DND-41 (cell line): Measurements from ENCODE around the gene PACSIN1.

ENCODE experiments used
- ATAC-seq: fragments of 200-7000 bp; cut with Tn5 transposase; 3 replicates; pipeline ENCODE4 v1.9.1; 2021; ENCODE audit warnings: low read depth; ENCODE audit not compliant: insufficient read depth
- DNase-seq: peaks from one replicate; pipeline ENCODE4 v3.0.0-alpha.2; 2020
- H2AFZ ChIP-seq: 2 replicates; pipeline ENCODE4 v1.6.0; 2012; ENCODE audit warnings: low read depth, low read length
- H3K27ac ChIP-seq: 2 replicates; pipeline ENCODE4 v1.5.1; 2012; ENCODE audit warnings: low read length, inconsistent platforms
- H3K27me3 ChIP-seq: fragments of 200-600 bp; sonication (generic); 2 replicates; pipeline ENCODE4 v1.6.0; 2012; ENCODE audit warnings: low read length, mild to moderate bottlenecking, inconsistent platforms; ENCODE audit not compliant: insufficient read depth, poor library complexity
- H3K36me3 ChIP-seq: 2 replicates; pipeline ENCODE4 v1.5.1; 2012; ENCODE audit warnings: low read length, inconsistent platforms; ENCODE audit not compliant: insufficient read depth
- H3K4me1 ChIP-seq: 2 replicates; pipeline ENCODE4 v1.5.1; 2012; ENCODE audit warnings: mild to moderate bottlenecking, low read length; ENCODE audit not compliant: insufficient read depth
- H3K4me2 ChIP-seq: 2 replicates; pipeline ENCODE4 v1.6.0; 2012; ENCODE audit warnings: mild to moderate bottlenecking, moderate library complexity, low read length, inconsistent platforms; ENCODE audit not compliant: insufficient read depth
- H3K4me3 ChIP-seq, 2 experiments: fragments of 200-600 bp in 1 of 2; shearing (Covaris generic) in 1 of 2; 2 replicates each; pipeline ENCODE4 v1.5.1; 2012 to 2016; ENCODE audit warnings: inconsistent platforms in 2 of 2, low read length in 2 of 2, mild to moderate bottlenecking in 2 of 2, low read depth in 1 of 2, moderate library complexity in 1 of 2
- H3K79me2 ChIP-seq: 2 replicates; pipeline ENCODE4 v1.6.0; 2012; ENCODE audit warnings: low read length, inconsistent platforms; ENCODE audit not compliant: insufficient read depth
- H3K9ac ChIP-seq: 2 replicates; pipeline ENCODE4 v1.6.0; 2012; ENCODE audit warnings: low read depth, mild to moderate bottlenecking, inconsistent platforms, low read length, moderate library complexity
- H3K9me3 ChIP-seq: 2 replicates; pipeline ENCODE4 v1.5.1; 2012; ENCODE audit warnings: low read length, moderate library complexity, mild to moderate bottlenecking, inconsistent platforms; ENCODE audit not compliant: insufficient read depth, severe bottlenecking
- H4K20me1 ChIP-seq: 2 replicates; pipeline ENCODE4 v1.6.0; 2012; ENCODE audit warnings: low read length; ENCODE audit not compliant: insufficient read depth
- EZH2 ChIP-seq: IDR thresholded peaks from 3 replicates; pipeline ENCODE4 v1.6.1; 2012; ENCODE audit warnings: borderline replicate concordance, low read depth, mild to moderate bottlenecking, moderate library complexity, low read length, inconsistent platforms; ENCODE audit not compliant: severe bottlenecking
- TF ChIP-seq, protein P1 (sequence below): IDR thresholded peaks from 2 replicates; pipeline ENCODE4 v1.5.1; 2012; ENCODE audit warnings: borderline replicate concordance, low read length, moderate library complexity, mild to moderate bottlenecking; ENCODE audit not compliant: poor library complexity, severe bottlenecking; ENCODE audit errors: extremely low read depth

PACSIN1 gene

DNA sequence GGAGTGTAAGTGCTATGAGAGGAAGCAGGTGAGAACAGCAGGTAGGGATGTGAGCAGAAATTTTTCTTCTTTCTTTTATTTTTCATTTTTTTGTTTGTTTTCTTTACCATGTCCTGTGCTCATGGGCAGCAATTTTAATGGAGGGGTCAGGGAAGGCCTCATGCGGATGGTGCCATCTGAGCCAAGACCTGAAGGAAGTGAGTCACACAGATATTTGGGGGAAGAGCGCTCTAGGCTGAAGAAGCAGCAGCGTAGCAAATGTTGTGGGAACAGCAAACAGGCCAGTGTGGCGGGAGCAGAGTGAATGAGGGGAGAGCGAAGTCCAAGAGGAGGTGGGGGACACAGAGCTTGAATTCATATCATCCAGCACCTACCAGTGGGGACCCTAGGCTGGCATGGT is 77.5 kb downstream of the PACSIN1 start:
- no peak for DNase-seq

DNA sequence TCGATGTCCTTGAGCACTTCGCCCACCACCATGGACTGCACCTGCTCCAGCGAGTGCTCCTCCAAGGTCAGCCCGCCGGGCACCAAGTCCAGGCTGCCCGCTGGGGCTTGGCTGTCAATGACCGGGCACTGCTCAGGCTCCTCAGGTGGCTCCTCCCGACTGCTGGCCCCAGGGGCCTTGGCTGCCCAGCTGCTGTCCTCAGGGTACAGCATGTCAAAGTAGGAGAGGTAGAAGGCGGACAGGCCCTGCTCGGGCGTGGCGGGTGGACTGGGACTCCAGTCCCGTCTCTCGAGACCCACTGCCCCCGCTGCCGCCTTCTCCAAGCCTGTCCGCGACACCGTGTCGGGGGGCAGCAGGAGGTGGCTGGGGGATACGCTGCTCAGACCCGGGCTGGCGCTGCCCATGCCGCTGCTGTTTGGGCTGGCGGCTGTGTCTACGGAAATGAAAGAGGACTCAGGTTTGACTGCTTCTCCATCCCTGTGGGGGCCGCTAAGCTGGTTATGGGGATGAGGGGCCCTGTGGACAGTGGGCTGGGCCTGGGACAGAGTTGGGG is 78.3 kb downstream of the PACSIN1 start:
- Histone ChIP-seq H3K4me2 (no peak overlapping the region), H3K9ac (no peak overlapping the region), H3K27ac (no peak overlapping the region)

More for the DNA sequence above, 77.5 kb downstream of the PACSIN1 start:
- Histone ChIP-seq H3K36me3 (no peaks in the 10 kb centered on the region), H3K4me3 (no peak overlapping the region), H3K4me1 (no peaks in the 10 kb centered on the region), H3K9ac (no peak overlapping the region), H4K20me1 (no peaks in the 10 kb centered on the region; the same call in 1 of the 2 replicates), H2AFZ (no peak overlapping the region), H3K9me3 (no peaks in the 10 kb centered on the region), H3K27me3 (no peaks in the 10 kb centered on the region), H3K27ac (no peak overlapping the region), H3K4me2 (no peak overlapping the region), H3K79me2 (no peaks in the 10 kb centered on the region)
- TF ChIP-seq EZH2 = no peak
- TF ChIP-seq, protein P1, sequence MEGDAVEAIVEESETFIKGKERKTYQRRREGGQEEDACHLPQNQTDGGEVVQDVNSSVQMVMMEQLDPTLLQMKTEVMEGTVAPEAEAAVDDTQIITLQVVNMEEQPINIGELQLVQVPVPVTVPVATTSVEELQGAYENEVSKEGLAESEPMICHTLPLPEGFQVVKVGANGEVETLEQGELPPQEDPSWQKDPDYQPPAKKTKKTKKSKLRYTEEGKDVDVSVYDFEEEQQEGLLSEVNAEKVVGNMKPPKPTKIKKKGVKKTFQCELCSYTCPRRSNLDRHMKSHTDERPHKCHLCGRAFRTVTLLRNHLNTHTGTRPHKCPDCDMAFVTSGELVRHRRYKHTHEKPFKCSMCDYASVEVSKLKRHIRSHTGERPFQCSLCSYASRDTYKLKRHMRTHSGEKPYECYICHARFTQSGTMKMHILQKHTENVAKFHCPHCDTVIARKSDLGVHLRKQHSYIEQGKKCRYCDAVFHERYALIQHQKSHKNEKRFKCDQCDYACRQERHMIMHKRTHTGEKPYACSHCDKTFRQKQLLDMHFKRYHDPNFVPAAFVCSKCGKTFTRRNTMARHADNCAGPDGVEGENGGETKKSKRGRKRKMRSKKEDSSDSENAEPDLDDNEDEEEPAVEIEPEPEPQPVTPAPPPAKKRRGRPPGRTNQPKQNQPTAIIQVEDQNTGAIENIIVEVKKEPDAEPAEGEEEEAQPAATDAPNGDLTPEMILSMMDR = no peak
- ATAC-seq = no peak

DNA sequence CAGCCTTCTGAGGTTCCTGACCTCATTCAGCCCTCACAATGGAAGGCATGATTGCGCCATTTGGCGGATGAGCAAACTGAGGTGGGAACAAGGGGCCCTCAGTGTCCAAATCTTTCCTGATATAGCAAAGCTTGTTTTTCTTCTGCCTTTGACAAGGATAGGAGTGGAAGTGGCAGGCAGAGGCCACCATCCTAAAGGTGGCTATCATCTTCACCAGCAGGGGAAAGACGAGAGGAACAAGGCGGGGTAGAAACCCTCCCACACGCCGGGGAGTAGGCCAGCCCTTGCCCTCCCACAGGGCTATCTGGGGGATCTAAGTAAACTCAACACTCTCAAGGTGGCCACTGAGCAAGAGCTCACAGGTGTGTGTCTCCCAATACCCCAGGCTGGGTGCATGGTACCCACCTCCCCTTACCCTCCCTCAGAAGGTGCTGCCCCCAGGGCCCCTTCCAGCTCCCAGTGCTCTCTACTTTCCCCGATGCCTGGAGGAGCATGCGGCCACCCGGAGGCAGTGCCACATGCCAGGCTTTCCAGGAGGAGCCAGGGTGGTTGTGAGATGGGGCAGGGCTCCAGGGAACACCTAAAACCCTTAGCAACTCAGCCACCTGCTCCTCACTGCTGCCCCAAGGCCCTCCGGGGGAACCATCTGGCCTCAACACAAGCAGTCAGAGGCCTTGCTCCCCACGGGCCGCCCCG is 79.0 kb downstream of the PACSIN1 start:
- DNase-seq (no peak), ATAC-seq (no peak)
- H4K20me1 ChIP-seq = no peaks in the 10 kb centered on the region; the same call in 1 of the 2 replicates
- H3K27ac ChIP-seq = no peak overlapping the region
- no peak for TF ChIP-seq EZH2
- TF ChIP-seq, protein P1 = no peak
- H3K36me3 ChIP-seq = no peaks in the 10 kb centered on the region
- no peak overlapping the region for H3K4me2 ChIP-seq
- no peak overlapping the region for H3K9ac ChIP-seq
- H3K79me2 ChIP-seq = no peaks in the 10 kb centered on the region
- H2AFZ ChIP-seq = no peak overlapping the region
- no peaks in the 10 kb centered on the region for H3K9me3 ChIP-seq
- H3K4me1 ChIP-seq = no peaks in the 10 kb centered on the region
- no peak overlapping the region for H3K4me3 ChIP-seq
- H3K27me3 ChIP-seq = no peaks in the 10 kb centered on the region

More for the DNA sequence above, 78.3 kb downstream of the PACSIN1 start:
- H3K27me3 ChIP-seq = no peaks in the 10 kb centered on the region
- H3K9me3 ChIP-seq = no peaks in the 10 kb centered on the region
- TF ChIP-seq EZH2 = no peak
- TF ChIP-seq, protein P1 = no peak
- no peak overlapping the region for H2AFZ ChIP-seq
- no peaks in the 10 kb centered on the region for H3K4me1 ChIP-seq
- ATAC-seq (no peak), DNase-seq (no peak)
- H3K36me3 ChIP-seq = no peaks in the 10 kb centered on the region
- no peaks in the 10 kb centered on the region for H3K79me2 ChIP-seq
- H3K4me3 ChIP-seq = no peak overlapping the region
- H4K20me1 ChIP-seq = no peaks in the 10 kb centered on the region; the same call in 1 of the 2 replicates
